ENCODE data around the gene ACTL9. TPM values are rescaled to one million over a fixed set of nuclear protein-coding genes. Genes with fewer than 3 reads are reported as not detected.

The ACTL9 gene
- total RNA-seq, 2 experiments from 2014 or later, result not detected

DNA sequence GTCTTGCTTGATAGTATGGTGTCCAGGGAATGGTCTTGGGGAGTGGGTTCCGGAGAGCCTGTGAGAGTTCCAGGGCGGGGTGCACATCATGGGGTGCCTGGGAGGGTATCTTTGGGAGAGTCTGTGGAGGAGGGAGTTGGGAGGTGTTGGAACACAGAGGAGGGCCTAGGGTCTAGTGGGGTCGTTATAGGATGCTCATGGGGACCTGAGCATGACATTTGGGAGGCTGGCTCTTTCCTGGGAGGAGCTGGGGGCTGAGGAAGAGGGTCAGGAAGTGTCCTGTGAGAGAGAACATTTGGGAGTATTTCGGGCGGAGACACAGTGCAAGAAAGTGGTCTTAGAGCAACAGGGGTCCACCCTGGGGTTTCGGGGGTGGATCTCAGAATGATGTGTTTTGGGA is 2.7 kb downstream of the ACTL9 start:
- DNase-seq, result no peak
- Mint-ChIP-seq H3K4me3 (no peak overlapping the region), H3K9me3 (no peaks in the 10 kb centered on the region), H3K27ac (no peak overlapping the region), H3K4me1 (ENCODE audit: low read depth) (peaks cover 5% of the 10 kb centered on the region), H3K27me3 (peaks cover 8% of the 10 kb centered on the region), H3K36me3 (ENCODE audit: low read depth) (no peaks in the 10 kb centered on the region)
- intact Hi-C loops (cut with micrococcal nuclease), result loop anchor here (2.0 kb wide), 1 partner anchor 41 kb away; no protein-coding TSS in a partner anchor
- CTCF ChIA-PET, result interaction anchor here (1.0 kb wide), 1 partner anchor 54 kb away, joined by 3 read pairs; no protein-coding TSS in a partner anchor
- TF ChIP-seq, protein P1, sequence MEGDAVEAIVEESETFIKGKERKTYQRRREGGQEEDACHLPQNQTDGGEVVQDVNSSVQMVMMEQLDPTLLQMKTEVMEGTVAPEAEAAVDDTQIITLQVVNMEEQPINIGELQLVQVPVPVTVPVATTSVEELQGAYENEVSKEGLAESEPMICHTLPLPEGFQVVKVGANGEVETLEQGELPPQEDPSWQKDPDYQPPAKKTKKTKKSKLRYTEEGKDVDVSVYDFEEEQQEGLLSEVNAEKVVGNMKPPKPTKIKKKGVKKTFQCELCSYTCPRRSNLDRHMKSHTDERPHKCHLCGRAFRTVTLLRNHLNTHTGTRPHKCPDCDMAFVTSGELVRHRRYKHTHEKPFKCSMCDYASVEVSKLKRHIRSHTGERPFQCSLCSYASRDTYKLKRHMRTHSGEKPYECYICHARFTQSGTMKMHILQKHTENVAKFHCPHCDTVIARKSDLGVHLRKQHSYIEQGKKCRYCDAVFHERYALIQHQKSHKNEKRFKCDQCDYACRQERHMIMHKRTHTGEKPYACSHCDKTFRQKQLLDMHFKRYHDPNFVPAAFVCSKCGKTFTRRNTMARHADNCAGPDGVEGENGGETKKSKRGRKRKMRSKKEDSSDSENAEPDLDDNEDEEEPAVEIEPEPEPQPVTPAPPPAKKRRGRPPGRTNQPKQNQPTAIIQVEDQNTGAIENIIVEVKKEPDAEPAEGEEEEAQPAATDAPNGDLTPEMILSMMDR (IDR thresholded peaks at IDR 0.05), result no peak
- ATAC-seq, result no peak
- POLR2A ChIA-PET, result no interaction called here

DNA sequence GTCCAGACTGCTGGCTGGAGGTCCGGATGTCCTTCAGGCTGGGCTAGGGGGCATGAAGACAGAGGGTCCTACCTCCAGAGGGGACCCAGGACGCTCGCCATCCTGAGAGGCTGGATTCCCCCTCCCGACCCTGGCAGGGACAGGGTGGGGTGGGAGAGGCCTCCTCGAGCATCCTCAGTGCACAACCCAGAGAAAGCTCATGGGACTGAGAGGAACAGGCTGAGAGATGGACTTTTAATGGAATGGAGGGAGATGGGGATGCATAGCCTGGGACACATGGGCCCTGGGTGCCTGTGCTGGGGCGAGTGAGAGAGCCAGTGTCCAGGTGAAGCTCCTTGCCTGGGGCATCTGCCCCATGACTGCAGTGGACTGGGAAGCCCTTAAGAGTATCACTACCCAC is 3.1 kb downstream of the ACTL9 start:
- DNase-seq, result no peak
- H3K27ac Mint-ChIP-seq, result no peak overlapping the region
- peaks cover 5% of the 10 kb centered on the region for H3K4me1 Mint-ChIP-seq (ENCODE audit: low read depth)
- TF ChIP-seq, protein P1 (IDR thresholded peaks at IDR 0.05), result no peak
- ATAC-seq, result no peak
- CTCF ChIA-PET, result interaction anchor here (1.0 to 4.0 kb wide), 6 partner anchors 14 to 117 kb away, joined by 3 to 93 read pairs (median 8); no protein-coding TSS in a partner anchor
- intact Hi-C loops (cut with micrococcal nuclease), result loop anchor here (2.0 kb wide), 1 partner anchor 41 kb away; no protein-coding TSS in a partner anchor
- POLR2A ChIA-PET, result no interaction called here
- no peaks in the 10 kb centered on the region for H3K9me3 Mint-ChIP-seq
- peaks cover 8% of the 10 kb centered on the region for H3K27me3 Mint-ChIP-seq
- H3K36me3 Mint-ChIP-seq (ENCODE audit: low read depth), result no peaks in the 10 kb centered on the region
- no peak overlapping the region for H3K4me3 Mint-ChIP-seq

DNA sequence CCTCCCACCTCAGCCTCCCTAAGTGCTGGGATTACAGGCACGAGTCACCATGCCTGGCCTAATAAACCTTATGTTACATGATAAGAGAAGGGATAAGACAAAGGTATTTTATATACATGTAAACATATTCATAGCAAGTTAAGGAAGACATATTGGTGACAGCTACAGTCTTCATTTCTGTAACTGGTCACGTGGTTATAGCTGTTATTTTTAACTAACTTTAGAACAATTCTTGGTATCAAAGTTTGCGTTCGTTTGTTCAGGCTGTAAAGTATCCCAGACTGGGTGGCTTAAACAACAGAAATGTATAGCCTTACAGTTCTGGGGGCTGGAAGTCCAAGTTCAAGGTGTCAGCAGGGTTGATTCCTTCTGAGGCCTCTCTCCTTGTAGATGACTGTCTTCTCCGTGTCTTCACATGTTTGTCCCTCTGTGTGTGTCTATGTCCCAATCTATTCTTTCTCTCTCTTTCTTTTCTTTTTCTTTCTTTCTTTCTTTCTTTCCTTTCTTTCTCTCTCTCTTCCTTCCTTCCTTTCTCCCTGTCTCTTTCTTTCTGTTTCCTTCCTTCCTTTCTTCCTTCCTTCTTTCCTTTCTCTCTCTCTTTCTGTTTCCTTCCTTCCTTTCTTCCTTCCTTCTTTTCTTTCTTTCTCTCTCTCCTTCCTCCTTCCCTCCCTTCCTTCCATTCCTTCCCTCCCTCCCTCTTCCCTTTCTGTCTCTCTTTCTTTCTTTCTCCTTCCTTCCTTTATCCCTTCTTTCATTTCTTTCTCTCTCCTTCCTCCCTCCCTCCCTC is 7.6 kb downstream of the ACTL9 start:
- no peaks in the 10 kb centered on the region for H3K4me1 Mint-ChIP-seq (ENCODE audit: low read depth)
- TF ChIP-seq, protein P1 (IDR thresholded peaks at IDR 0.05), result peak; percentile 15
- no peaks in the 10 kb centered on the region for H3K9me3 Mint-ChIP-seq
- intact Hi-C loops (cut with micrococcal nuclease), result no loop called here
- H3K27ac Mint-ChIP-seq, result no peak overlapping the region
- H3K36me3 Mint-ChIP-seq (ENCODE audit: low read depth), result no peaks in the 10 kb centered on the region
- ChIA-PET POLR2A (no interaction called here), CTCF (interaction anchor here (0.7 kb wide), 1 partner anchor 37 kb away, joined by 3 read pairs; no protein-coding TSS in a partner anchor)
- DNase-seq, result no peak
- H3K4me3 Mint-ChIP-seq, result no peak overlapping the region
- no peak for ATAC-seq
- peaks cover 1% of the 10 kb centered on the region for H3K27me3 Mint-ChIP-seq

DNA sequence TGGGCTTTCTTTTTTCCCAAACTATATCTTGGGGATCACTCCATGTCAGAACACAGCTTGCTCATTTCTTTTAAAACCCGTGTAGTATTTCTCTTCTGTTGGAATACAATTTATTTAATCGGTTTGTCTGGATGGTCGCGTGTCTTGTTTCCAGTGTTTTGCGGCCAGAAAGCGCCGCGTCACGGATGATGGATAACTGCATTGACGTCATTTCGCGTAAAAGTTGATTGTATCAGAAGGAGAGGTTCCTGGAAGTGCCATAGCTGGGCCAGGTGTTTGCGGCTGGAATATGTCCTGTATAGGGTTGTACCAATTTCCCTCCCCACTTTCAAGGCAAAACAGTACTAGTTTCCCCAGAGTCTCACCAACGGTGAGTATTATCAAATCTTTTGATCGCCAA is 9.7 kb downstream of the ACTL9 start:
- ChIA-PET CTCF (interaction anchor here (1.8 to 3.2 kb wide), 3 partner anchors 9 to 110 kb away, joined by 5 to 12 read pairs (median 8); partner anchors contain the start of gene ACTL9), POLR2A (interaction anchor here (0.6 kb wide), 1 partner anchor 8 kb away, joined by 3 read pairs; no protein-coding TSS in a partner anchor)
- H3K4me1 Mint-ChIP-seq (ENCODE audit: low read depth), result no peaks in the 10 kb centered on the region
- H3K9me3 Mint-ChIP-seq, result no peaks in the 10 kb centered on the region
- H3K27me3 Mint-ChIP-seq, result peaks cover 1% of the 10 kb centered on the region
- no peak overlapping the region for H3K27ac Mint-ChIP-seq
- DNase-seq (no peak), ATAC-seq (no peak)
- H3K36me3 Mint-ChIP-seq (ENCODE audit: low read depth), result no peaks in the 10 kb centered on the region
- H3K4me3 Mint-ChIP-seq, result no peak overlapping the region
- TF ChIP-seq, protein P1 (IDR thresholded peaks at IDR 0.05), result no peak
- intact Hi-C loops (cut with micrococcal nuclease), result no loop called here

DNA sequence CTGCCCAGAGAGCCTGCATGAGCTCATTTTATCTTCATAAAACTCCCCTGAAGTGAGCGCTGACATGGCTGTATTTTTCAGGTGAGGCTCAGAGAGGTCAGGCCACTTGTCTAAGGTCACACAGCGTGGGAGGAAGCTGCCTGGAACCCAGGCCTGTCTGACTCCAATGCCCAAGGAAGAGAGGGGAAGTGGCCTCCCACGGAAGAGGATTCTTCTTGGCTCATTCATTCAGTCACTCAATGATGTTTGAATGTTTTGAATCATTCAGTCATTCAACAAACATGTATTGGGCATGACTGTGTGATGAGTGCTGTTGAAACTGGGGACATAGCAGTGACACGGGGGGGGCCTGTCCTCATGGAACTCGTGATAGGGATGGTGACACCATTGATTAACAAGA is 12.0 kb downstream of the ACTL9 start:
- POLR2A ChIA-PET, result no interaction called here
- intact Hi-C loops (cut with micrococcal nuclease), result no loop called here
- CTCF ChIA-PET, result interaction anchor here (1.0 to 3.2 kb wide), 3 partner anchors 11 to 64 kb away, joined by 3 to 8 read pairs (median 4); partner anchors contain the start of gene ACTL9
- Mint-ChIP-seq H3K9me3 (no peaks in the 10 kb centered on the region), H3K27ac (no peak overlapping the region), H3K4me1 (ENCODE audit: low read depth) (peaks cover 5% of the 10 kb centered on the region), H3K4me3 (no peak overlapping the region), H3K36me3 (ENCODE audit: low read depth) (no peaks in the 10 kb centered on the region), H3K27me3 (no peaks in the 10 kb centered on the region)
- no peak for DNase-seq
- TF ChIP-seq, protein P1 (IDR thresholded peaks at IDR 0.05), result no peak
- ATAC-seq, result no peak
